Measurements from ENCODE around the gene ZNF616. TPM values are rescaled to one million over a fixed set of nuclear protein-coding genes. Genes with fewer than 3 reads are reported as not detected.
A peak's percentile ranks its signal among the peaks of the same experiment; 100 is the strongest.

The ZNF616 gene
- total RNA-seq, 3 donors from 2014 or later: 5.8 to 14.0 (median 7.2) TPM

DNA sequence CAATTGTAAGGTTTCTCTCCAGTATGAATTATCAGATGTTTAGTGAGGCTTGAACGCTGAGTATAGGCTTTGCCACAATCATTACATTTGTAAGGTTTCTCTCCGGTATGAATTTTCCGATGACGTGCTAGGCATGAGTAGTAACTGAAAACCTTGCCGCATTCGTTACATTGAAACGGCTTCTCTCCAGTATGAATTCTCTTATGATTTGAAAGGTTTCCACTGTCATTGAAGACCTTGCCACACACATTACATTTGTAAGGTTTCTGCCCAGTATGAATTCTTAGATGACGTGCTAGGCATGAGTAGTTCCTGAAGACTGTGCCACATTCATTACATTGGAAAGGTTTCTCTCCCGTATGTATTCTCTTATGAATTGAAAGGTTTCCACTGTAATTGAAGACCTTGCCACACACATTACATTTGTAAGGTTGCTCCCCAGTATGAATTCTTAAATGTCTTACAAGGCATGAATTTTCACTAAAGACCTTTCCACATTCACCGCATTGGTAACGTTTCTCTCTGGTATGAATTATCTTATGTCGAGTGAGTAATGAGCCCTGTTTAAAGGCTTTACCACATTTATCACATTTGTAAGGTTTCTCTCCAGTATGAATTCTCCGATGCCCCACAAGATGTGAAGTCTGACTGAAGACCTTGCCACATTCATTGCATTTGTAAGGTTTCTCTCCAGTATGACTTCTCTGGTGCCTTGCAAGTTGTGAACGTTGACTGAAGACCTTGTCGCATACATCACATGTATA is 16.0 kb upstream of the ZNF616 start:
- Histone ChIP-seq H3K9me3 (peaks cover 18 to 67% of the 10 kb centered on the region in 2 donors), H3K36me3 (peaks cover 2% of the 10 kb centered on the region)

DNA sequence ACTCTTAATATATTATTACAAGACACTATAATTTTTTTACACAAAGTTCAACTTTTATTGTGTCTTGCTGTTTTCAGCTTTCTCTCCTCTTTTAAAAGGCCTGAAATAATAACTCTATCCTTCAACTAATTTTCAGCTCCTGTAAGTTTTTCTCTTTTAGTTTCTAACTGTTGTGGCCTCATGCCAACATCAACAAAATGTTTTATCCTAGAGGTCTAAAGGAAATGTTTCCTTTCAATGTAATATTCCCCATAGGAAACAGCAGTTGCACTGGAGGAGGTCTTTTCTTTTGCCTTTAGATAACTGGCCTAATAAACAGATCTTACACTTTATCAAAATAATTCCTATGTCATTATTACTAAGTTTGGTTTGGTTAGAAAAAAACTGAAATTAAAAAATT is 8.5 kb upstream of the ZNF616 start:
- no peaks in the 10 kb centered on the region for H3K27me3 ChIP-seq
- H3K36me3 ChIP-seq: no peaks in the 10 kb centered on the region
- no peak overlapping the region for H3K4me3 ChIP-seq
- no peak for DNase-seq (ENCODE audit: low spot score in 2 of 2)
- H3K27ac ChIP-seq: no peak overlapping the region
- H3K9me3 ChIP-seq: peaks cover 0 to 4% of the 10 kb centered on the region in 2 donors
- H3K4me1 ChIP-seq: no peaks in the 10 kb centered on the region
- intact Hi-C loops (cut with DNase I; ENCODE audit: low total_unique reads): no loop called here
- TF ChIP-seq, protein P1, sequence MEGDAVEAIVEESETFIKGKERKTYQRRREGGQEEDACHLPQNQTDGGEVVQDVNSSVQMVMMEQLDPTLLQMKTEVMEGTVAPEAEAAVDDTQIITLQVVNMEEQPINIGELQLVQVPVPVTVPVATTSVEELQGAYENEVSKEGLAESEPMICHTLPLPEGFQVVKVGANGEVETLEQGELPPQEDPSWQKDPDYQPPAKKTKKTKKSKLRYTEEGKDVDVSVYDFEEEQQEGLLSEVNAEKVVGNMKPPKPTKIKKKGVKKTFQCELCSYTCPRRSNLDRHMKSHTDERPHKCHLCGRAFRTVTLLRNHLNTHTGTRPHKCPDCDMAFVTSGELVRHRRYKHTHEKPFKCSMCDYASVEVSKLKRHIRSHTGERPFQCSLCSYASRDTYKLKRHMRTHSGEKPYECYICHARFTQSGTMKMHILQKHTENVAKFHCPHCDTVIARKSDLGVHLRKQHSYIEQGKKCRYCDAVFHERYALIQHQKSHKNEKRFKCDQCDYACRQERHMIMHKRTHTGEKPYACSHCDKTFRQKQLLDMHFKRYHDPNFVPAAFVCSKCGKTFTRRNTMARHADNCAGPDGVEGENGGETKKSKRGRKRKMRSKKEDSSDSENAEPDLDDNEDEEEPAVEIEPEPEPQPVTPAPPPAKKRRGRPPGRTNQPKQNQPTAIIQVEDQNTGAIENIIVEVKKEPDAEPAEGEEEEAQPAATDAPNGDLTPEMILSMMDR (IDR thresholded peaks at IDR 0.05): no peak
- TF ChIP-seq POLR2A (IDR thresholded peaks at IDR 0.05) (no peak), POLR2AphosphoS5 (IDR thresholded peaks at IDR 0.05) (no peak)

More for the DNA sequence above, 16.0 kb upstream of the ZNF616 start:
- DNase-seq (ENCODE audit: low spot score in 2 of 2): no peak
- TF ChIP-seq, protein P1 (IDR thresholded peaks at IDR 0.05): no peak
- no peak for TF ChIP-seq POLR2AphosphoS5 (IDR thresholded peaks at IDR 0.05)
- no peak for TF ChIP-seq POLR2A (IDR thresholded peaks at IDR 0.05)
- Histone ChIP-seq H3K4me3 (no peak overlapping the region), H3K27ac (no peak overlapping the region), H3K27me3 (no peaks in the 10 kb centered on the region), H3K4me1 (no peaks in the 10 kb centered on the region)
- intact Hi-C loops (cut with DNase I; ENCODE audit: low total_unique reads): no loop called here

DNA sequence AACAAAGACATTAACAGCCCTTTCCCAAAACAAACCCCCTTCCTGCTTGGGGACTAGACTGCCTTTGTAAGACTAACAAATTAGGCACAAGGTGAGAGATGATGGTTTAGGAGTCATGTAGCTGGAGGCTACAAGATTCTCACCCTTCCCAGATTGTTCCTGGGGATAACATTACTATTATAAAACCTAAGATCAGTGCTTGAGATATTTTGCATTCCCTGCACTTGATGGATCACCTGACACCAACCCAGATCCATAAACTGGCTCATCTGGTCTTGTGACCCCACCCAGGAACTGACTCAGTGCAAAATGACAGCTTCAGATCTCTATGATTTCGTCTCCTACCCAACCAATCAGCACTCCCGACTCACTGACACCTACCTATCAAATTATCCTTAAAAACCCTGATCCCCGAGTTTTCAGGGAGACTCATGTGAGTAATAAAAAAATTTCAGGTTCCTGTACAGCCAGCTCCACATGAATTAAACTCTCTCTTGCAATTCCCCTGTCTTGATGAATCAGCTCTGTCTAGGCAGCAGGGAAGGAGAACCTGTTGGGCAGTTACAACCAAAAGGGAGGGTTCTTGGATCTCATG is 2.4 kb upstream of the ZNF616 start:
- Histone ChIP-seq H3K4me3 (no peak overlapping the region), H3K4me1 (peaks cover 0 to 4% of the 10 kb centered on the region in 2 donors), H3K9me3 (no peaks in the 10 kb centered on the region), H3K36me3 (no peaks in the 10 kb centered on the region), H3K27ac (peak overlapping the region in 1 of 2 donors; percentile 45), H3K27me3 (no peaks in the 10 kb centered on the region)
- TF ChIP-seq POLR2A (IDR thresholded peaks at IDR 0.05) (no peak), POLR2AphosphoS5 (IDR thresholded peaks at IDR 0.05) (no peak)
- TF ChIP-seq, protein P1 (IDR thresholded peaks at IDR 0.05): no peak
- DNase-seq (ENCODE audit: low spot score in 2 of 2): no peak
- intact Hi-C loops (cut with DNase I; ENCODE audit: low total_unique reads): loop anchor here (5.0 kb wide), 1 partner anchor 90 kb away; no protein-coding TSS in a partner anchor

DNA sequence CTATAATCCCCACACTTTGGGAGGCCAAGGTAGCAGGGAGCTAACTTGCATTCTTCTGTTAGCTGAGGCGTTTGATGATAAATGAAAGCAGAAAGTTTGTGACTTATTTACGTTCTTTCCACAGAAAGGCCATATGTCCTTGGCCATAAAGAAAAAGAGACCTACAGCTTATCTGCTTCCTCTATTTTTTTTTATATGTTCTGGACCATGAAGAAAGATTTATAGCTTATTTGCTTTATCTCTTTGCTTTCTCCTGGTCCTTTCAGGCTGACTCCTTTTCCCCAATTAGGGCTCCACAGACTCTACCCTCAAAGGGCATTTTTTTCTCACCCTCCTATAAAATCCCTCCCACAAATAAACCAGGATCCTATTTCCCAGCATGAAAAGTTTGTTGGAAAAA is 1.5 kb upstream of the ZNF616 start:
- no peak for TF ChIP-seq POLR2AphosphoS5 (IDR thresholded peaks at IDR 0.05)
- TF ChIP-seq POLR2A (IDR thresholded peaks at IDR 0.05): no peak
- TF ChIP-seq, protein P1 (IDR thresholded peaks at IDR 0.05): no peak
- Histone ChIP-seq H3K4me1 (peaks cover 0 to 4% of the 10 kb centered on the region in 2 donors), H3K27me3 (no peaks in the 10 kb centered on the region), H3K4me3 (no peak overlapping the region), H3K9me3 (no peaks in the 10 kb centered on the region), H3K27ac (peak overlapping the region in 1 of 2 donors; percentile 97), H3K36me3 (no peaks in the 10 kb centered on the region)
- DNase-seq (ENCODE audit: low spot score in 2 of 2): no peak
- intact Hi-C loops (cut with DNase I; ENCODE audit: low total_unique reads): loop anchor here (5.0 kb wide), 1 partner anchor 91 kb away; no protein-coding TSS in a partner anchor
